GM18502 (cell line): ENCODE measurements around the gene MBD3L2B.
"Not testable (repeated sequence)": the region's sequence is repeated elsewhere in the genome, so short reads cannot be mapped to it uniquely, and the experiment has no call there.

Experiments used
- ATAC-seq: cut with Tn5 transposase; IDR thresholded peaks from one replicate; pipeline ENCODE4 v1.9.1; 2021; ENCODE audit warnings: mild to moderate bottlenecking; ENCODE audit not compliant: unreplicated experiment, poor library complexity

MBD3L2B gene

DNA sequence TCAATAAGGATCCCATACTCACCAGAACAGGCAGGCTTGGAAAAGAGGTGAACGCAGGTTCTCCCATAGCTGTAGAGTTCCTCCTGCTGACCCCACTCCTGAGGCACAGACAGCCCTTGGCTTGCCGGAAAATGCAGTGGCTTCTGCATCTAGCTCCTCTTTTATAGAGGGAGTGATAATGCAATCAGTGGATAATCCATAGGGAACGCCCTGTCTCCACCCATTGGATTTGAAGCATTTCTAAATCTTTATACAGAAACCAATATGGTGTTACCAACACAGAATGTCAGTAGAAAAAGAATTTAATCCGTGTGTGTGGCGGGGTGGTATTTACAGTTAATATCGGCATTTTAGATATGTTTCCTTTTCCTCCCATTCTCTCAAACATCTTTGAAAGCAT is at the start of gene MBD3L2B:
MBD3L2B (minus strand) TSS at position 101 of the 400 bp plus-strand sequence; CDS start at position 67, 34 bp downstream.
- not testable (repeated sequence) for ATAC-seq

DNA sequence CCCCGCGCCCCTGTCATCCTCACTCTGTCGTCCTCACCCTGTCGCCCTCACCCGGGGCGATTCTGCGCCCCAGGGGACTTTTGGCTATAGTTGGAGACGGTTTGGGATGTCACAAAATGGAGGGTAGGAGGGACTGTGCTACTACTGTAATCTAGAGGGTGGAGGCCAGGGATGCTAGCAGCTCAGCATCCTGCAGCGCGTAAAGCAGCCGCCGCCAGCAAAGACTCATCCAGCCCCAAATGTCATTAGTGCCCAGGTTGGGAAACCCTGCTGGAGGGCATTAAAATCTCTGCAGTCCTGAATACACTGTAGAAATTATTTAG is 48.6 kb upstream of the MBD3L2B start:
- ATAC-seq: no peak

DNA sequence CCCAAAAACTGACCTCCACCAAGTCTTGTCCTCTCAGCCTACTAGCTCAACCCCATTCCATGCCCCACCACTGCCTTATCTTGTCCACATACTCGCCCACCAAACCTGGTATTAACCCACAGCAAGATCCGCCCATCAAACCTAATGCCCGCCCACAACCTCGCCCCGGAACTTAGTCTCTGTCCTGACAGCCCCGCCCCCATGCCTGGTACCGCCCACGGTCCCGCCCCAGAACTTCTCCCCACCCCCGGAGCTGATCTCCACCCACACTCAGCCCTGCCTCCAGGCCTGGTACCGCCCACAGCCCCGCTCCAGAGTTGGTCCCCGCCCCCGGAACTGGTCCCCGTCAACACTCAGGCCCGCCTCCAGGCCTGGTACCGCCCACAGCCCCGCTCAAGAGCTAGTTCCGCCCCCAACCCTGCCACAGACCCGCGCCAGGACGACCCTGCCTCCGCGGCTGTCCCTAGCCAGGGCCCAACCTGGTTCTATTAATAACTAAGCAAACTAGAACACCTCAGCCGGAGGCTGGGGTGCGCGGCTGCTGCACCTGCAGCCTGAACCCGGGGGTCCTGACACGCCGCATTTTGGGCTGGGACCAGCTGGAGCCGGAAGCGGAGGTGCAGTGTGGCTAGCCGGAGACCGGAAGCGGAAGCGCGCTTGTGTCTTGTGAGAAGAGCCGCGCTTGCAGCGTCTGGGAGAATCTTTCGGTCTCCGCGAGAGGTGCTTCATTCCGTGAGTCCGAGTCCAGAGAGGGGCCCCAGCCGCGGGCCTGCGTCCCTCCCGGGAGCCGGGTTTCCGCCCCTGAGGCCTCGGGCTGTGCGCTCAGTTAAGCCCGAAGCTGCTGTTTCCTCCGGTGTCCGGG is 48.0 kb upstream of the MBD3L2B start, which contains the start of gene ZNF557:
ZNF557 (plus strand) TSS at position 662 of the 862 bp plus-strand sequence. CDS start 5,372 bp downstream, outside the sequence.
- peak; percentile 96 for ATAC-seq

DNA sequence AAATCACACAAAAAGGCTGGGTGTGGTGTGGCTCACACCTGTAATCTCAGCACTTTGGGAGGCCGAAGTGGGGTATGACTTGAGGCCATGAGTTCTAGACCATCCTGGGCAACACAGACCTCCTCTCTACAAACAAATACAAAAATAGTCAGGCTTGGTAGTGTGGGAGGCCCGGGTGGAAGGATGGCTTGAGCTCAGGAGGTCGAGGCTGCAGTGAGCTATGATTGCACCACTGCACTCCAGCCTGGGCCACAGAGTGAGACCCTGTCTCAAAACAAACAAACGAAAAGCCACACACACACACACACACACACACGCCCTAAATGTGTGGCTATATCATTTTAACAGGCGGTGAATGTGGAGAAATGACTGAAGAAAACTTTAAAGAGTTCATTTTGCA is 47.4 kb upstream of the MBD3L2B start:
- no peak for ATAC-seq

DNA sequence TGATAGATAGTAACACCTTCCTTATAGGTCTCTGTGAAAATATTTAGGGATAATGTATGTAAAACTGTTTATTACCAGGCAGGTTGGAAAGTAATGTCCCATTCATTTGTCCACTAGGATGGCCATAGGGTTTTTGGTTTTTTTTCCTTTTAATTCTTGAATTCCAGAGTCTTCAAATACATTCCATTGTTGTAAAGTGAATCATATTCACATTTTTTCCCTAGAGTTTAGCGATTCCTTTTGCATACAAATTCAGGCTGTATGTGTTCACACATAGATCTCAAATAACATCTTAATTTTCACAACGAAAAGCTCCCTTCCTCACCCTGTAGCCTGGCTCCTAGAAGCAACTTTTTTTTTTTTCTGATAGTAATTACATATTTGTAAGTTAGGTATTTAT is 46.5 kb upstream of the MBD3L2B start:
- ATAC-seq: no peak

DNA sequence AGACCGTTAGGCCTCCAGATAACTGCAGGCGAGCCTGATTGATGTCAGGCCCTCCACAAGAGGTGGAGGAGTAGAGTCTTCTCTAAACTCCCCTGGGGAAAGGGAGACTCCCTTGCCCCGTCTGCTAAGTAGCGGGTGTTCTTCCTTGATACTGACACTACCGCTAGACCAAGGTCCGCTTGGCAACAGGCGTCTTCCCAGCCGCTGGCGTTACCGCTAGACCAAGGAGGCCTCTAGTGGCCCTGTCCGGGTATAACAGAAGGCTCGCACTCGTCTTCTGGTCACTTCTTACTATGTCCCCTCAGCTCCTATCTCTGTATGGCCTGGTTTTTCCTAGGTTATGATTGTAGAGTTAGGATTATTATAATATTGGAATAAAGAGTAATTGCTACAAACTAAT is 45.9 kb upstream of the MBD3L2B start:
- ATAC-seq: not testable (repeated sequence)

DNA sequence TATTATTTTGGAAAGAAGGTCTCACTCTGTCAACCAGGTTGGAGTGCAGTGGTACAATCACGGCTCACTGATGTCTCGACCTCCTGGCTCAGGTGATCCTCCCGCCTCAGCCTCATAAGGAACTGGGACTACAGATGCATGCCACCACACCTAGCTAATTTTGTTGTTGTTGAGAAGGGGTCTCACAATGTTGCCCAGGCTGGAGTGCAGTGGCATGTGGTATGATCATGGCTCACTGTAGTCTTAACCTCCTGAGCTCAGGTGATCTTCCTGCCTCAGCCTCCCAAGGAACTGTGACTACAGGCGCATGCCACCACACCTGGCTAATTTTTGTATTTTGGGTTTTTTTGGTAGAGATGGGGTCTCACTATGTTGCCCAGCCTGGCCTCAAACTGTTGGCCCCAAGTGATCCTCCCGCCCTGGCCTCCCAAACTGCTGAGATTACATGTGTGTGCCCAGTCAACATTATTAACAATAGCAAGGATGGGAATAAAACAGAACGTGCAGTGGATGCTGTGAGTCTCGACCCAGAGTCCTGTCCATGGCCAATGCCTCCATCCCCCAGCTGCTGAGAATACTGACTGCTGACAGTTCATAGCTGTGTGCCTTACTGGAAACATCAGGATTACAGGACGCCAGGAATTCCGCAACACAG is 42.7 kb upstream of the MBD3L2B start:
- ATAC-seq: no peak

DNA sequence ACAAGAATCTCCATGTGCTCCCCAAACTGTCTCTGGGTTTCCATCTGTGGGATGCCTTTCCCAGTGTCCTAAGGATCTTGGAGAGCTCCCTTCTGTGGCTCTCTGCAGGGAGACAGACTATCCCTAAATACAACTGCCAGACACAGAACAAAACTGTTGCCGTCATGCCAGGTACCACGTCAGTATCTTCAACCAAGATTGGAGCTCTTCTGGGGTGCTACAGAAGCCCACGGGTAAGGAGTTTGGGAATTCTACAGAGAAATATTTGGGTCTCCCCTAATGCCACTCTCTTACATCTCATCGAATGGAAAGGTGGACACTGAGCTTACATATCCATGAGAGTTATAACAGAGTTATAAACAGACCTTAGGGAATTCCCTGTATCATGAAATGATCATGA is 42.1 kb upstream of the MBD3L2B start:
- no peak for ATAC-seq

DNA sequence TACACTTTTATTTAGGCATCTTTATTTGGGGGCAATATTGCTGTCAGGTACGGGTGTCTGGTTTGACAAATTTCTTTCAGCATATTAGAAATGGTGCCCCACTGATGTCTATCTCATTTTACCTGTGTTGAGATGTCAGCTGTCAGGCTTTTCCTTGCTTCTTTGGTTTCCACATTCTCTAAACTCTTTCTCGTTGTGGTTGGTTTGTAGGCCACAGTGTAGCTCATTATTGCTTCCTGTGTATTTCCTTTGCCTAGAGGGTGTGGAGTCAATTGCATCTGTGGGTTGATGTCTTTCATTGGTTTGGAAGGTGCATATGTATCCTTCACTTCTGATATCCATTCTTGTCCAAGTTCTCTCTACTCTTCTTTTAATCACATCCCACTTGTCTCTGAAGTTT is 38.7 kb upstream of the MBD3L2B start:
- ATAC-seq: not testable (repeated sequence)

DNA sequence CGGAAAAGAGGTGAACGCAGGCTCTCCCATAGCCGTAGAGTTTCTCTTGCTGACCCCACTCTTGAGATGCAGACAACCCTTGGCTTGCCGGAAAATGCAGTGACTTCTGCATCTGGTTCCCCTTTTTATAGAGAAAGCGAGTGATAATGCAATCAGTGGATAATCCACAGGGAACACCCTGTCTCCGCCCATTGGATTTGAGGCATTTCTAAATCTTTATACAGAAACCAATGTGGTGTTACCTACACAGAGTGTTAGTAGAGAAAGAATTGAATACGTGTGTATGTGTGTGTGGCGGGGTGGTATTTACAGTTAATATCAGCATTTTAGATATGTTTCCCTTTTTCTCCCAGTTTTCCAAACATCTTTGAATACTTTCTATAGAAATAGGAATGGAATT is 37.3 kb upstream of the MBD3L2B start, which contains the start of gene MBD3L3:
MBD3L3 (minus strand) TSS at position 101 of the 400 bp plus-strand sequence; CDS start at position 30, 71 bp downstream.
- ATAC-seq: not testable (repeated sequence)

DNA sequence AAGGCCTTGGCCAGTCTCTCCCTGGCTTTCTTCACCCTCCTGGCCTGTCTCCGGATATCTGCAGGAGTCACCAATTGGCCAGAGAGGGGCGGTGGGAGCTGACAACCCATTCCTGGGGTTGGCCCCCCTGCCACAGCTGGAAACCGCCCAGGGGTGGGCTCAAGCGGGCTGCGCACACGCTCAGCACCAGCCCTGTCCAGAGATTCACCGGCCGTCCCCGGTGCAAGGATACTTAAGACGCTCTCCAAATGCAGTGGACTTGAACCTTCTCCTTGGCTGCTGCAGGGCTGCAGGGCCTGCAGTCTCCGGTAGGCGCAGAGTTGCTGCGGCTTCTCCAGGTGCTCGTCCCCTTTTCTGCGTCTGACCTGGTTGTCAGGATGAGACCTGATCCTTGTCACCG is 35.1 kb upstream of the MBD3L2B start:
- ATAC-seq: not testable (repeated sequence)

DNA sequence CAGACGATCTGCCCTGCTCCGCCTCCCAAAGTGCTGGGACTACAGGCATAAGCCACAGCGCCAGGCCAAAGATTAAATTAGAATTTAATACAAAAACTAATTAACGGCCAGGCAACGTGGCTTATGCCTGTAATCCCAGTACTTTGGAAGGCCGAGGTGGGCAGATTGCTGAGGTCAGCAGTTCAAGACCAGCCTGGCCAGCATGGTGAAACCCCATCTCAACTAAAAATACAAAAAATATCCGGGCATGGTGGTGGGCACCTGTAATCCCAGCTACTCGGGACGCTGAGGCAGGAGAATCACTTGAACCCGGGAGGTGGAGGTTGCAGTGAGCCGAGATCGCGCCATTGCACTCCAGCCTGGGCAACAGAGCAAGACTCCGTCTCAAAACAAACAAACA is 34.4 kb upstream of the MBD3L2B start:
- ATAC-seq: not testable (repeated sequence)

DNA sequence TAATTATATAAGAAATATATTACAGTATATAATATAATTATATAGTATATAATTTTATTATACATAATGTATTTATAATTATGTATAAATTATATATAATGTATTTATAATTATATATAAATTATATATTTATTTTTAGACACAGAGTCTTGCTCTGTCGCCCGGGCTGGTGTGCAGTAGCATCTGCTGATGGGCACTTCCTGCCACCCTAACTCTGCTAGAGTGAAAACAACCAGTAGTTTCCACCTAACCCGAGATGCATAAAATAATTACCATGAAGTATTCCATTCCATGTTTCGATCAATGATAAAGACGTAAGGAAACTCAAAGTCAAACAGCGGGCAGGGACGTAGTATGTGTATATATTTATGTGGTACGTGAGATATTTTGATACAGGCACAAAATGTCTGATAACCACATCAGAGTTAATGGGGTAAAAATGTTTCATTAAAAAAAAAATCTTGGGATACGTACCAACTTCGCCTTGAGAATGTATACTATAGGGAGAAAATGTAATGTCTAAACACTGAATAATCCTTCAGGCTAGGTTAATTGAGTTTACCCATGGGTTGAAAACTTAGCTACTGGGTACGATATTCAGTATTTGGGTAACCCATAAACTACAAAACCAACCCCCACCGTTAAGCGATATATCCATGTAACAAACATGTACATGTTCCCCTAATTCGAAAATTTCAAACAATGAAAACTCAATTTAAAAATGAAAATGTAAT is 33.6 kb upstream of the MBD3L2B start:
- ATAC-seq: not testable (repeated sequence)

DNA sequence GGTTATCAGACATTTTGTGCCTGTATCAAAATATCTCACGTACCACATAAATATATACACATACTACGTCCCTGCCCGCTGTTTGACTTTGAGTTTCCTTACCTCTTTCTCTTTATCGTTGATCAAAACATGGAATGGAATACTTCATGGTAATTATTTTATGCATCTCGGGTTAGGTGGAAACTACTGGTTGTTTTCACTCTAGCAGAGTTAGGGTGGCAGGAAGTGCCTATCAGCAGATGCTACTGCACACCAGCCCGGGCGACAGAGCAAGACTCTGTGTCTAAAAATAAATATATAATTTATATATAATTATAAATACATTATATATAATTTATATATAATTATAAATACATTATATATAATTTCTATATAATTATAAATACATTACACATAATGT is 31.7 kb upstream of the MBD3L2B start:
- not testable (repeated sequence) for ATAC-seq

DNA sequence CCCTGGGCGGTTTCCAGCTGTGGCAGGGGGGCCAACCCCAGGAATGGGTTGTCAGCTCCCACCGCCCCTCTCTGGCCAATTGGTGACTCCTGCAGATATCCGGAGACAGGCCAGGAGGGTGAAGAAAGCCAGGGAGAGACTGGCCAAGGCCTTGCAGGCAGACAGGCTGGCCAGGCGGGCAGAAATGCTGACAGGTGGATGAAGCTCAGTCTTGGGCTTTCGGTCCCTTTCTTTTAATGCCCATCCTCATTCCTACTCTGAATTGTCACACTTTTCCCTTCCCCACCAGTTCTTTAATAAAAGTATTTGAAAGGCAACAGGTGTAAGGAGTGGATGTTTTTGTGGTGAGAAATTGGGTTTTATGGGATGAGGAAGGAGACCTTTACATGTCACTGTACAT is 30.2 kb upstream of the MBD3L2B start:
- not testable (repeated sequence) for ATAC-seq

DNA sequence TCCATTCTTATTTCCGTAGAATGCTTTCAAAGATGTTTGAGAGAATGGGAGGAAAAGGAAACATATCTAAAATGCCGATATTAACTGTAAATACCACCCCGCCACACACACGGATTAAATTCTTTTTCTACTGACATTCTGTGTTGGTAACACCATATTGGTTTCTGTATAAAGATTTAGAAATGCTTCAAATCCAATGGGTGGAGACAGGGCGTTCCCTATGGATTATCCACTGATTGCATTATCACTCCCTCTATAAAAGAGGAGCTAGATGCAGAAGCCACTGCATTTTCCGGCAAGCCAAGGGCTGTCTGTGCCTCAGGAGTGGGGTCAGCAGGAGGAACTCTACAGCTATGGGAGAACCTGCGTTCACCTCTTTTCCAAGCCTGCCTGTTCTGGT is 27.8 kb upstream of the MBD3L2B start, which contains the start of gene MBD3L2:
MBD3L2 (plus strand) TSS at position 301 of the 400 bp plus-strand sequence; CDS start at position 354, 53 bp downstream.
- ATAC-seq: not testable (repeated sequence)

DNA sequence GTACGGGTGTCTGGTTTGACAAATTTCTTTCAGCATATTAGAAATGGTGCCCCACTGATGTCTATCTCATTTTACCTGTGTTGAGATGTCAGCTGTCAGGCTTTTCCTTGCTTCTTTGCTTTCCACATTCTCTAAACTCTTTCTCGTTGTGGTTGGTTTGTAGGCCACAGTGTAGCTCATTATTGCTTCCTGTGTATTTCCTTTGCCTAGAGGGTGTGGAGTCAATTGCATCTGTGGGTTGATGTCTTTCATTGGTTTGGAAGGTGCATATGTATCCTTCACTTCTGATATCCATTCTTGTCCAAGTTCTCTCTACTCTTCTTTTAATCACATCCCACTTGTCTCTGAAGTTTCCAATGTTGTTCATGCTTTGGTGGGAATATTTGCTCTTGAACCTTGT is 20.3 kb upstream of the MBD3L2B start:
- not testable (repeated sequence) for ATAC-seq

DNA sequence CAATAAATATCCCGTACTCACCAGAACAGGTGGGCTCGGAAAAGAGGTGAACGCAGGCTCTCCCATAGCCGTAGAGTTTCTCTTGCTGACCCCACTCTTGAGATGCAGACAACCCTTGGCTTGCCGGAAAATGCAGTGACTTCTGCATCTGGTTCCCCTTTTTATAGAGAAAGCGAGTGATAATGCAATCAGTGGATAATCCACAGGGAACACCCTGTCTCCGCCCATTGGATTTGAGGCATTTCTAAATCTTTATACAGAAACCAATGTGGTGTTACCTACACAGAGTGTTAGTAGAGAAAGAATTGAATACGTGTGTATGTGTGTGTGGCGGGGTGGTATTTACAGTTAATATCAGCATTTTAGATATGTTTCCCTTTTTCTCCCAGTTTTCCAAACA is 18.8 kb upstream of the MBD3L2B start, which contains the start of gene MBD3L4:
MBD3L4 (minus strand) TSS at position 101 of the 400 bp plus-strand sequence; CDS start at position 66, 35 bp downstream.
- ATAC-seq: not testable (repeated sequence)

DNA sequence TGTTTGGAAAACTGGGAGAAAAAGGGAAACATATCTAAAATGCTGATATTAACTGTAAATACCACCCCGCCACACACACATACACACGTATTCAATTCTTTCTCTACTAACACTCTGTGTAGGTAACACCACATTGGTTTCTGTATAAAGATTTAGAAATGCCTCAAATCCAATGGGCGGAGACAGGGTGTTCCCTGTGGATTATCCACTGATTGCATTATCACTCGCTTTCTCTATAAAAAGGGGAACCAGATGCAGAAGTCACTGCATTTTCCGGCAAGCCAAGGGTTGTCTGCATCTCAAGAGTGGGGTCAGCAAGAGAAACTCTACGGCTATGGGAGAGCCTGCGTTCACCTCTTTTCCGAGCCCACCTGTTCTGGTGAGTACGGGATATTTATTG is 9.0 kb upstream of the MBD3L2B start, which contains the start of gene MBD3L5:
MBD3L5 (plus strand) TSS at position 301 of the 400 bp plus-strand sequence; CDS start at position 335, 34 bp downstream.
- ATAC-seq: not testable (repeated sequence)

DNA sequence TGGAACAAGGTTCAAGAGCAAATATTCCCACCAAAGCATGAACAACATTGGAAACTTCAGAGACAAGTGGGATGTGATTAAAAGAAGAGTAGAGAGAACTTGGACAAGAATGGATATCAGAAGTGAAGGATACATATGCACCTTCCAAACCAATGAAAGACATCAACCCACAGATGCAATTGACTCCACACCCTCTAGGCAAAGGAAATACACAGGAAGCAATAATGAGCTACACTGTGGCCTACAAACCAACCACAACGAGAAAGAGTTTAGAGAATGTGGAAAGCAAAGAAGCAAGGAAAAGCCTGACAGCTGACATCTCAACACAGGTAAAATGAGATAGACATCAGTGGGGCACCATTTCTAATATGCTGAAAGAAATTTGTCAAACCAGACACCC is 7.6 kb upstream of the MBD3L2B start:
- ATAC-seq: not testable (repeated sequence)
